ENCODE results near the gene CNTNAP2.

Gene CNTNAP2

DNA sequence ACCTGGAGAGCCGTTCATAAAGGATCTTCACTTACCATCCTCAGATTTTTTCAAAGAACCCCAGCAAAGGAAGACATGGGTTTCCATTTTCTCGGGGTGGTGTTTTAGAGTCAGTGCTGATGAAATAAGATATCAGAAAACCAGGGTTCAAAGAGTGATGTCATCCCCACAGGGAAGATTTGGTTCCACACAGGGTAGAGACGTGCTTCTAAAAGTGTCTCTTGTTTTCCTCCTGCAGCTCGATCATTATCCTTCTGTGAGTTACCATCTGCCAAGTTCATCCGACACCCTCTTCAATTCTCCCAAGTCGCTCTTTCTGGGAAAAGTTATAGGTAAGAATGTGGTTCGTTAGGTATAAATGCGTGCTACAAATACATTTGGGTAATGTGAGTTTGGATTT is 2150.2 kb downstream of the CNTNAP2 start:
- Histone ChIP-seq H3K27ac (no peak overlapping the region), H3K4me3 (no peak overlapping the region)
- TF ChIP-seq, protein P1, sequence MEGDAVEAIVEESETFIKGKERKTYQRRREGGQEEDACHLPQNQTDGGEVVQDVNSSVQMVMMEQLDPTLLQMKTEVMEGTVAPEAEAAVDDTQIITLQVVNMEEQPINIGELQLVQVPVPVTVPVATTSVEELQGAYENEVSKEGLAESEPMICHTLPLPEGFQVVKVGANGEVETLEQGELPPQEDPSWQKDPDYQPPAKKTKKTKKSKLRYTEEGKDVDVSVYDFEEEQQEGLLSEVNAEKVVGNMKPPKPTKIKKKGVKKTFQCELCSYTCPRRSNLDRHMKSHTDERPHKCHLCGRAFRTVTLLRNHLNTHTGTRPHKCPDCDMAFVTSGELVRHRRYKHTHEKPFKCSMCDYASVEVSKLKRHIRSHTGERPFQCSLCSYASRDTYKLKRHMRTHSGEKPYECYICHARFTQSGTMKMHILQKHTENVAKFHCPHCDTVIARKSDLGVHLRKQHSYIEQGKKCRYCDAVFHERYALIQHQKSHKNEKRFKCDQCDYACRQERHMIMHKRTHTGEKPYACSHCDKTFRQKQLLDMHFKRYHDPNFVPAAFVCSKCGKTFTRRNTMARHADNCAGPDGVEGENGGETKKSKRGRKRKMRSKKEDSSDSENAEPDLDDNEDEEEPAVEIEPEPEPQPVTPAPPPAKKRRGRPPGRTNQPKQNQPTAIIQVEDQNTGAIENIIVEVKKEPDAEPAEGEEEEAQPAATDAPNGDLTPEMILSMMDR (IDR thresholded peaks at IDR 0.05), result no peak
- no peak for DNase-seq (ENCODE audit: low spot score)

DNA sequence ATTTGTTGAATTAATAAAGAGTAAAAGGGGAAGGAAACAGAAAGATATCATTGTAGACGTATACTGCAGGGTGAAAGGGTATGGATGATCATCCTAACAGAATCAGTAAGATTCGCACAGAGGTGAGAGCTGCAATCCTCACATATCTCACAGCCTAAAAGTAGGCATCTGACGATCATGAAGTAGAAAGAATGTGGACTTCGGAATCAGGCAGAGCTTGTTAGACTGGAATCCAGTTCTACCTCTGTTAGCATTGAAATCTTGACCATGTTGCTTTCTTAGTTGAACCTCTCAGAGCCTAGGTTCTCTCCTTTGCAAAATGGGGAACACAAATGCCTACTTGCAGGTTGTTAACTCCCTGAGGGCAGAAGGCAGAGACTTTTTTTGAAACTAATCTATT is 2154.0 kb downstream of the CNTNAP2 start:
- H3K4me3 ChIP-seq, result no peak overlapping the region
- DNase-seq (ENCODE audit: low spot score), result no peak
- TF ChIP-seq, protein P1 (IDR thresholded peaks at IDR 0.05), result no peak
- H3K27ac ChIP-seq, result no peak overlapping the region

DNA sequence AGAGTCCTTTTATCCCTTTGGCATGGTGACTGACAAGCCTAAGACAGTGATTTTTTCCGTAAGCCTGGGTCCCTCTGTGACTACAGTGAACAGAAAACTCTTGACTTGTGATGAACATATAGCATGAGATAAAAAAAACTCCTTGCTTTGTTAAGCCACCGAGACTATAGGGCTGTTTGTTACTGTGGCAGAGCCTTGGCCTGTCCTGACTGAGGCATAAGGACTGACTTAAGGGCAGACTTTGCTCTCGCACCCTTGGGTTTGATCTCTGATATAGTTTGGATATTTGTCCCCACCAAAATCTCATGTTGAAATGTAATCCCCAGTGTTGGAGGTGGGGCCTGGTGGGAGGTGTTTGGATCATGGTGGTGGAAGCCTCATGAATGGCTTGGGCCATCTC is 2157.5 kb downstream of the CNTNAP2 start:
- no peak for DNase-seq (ENCODE audit: low spot score)
- Histone ChIP-seq H3K4me3 (no peak overlapping the region), H3K27ac (no peak overlapping the region)
- TF ChIP-seq, protein P1 (IDR thresholded peaks at IDR 0.05), result no peak

DNA sequence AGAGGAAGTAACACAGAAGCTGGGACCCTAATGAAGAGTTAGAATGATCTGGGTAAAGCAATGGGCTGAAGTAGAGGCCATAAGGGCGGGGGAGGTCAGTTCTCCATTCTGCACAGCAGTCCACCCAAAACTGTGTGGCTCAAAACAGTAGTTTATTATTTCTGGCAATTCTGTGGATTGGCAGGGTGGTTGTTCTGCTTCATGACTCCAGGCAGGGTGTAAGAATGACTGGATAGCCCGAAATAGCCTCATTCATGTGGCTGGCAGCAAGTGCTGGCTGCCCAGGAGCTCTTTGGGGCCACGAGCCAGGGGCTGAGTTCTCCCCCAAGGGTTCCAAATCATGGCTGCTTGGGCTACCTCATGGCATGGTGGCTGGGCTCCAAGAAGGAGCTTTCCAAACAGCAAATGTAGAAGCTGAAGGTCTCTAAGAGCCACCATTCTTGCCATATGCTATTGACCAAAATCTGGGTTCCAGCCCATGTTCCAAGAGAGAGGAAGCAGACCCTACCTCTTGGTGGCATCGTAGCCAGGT is 2158.8 kb downstream of the CNTNAP2 start:
- H3K4me3 ChIP-seq, result no peak overlapping the region
- no peak for DNase-seq (ENCODE audit: low spot score)
- TF ChIP-seq, protein P1 (IDR thresholded peaks at IDR 0.05), result no peak
- no peak overlapping the region for H3K27ac ChIP-seq

DNA sequence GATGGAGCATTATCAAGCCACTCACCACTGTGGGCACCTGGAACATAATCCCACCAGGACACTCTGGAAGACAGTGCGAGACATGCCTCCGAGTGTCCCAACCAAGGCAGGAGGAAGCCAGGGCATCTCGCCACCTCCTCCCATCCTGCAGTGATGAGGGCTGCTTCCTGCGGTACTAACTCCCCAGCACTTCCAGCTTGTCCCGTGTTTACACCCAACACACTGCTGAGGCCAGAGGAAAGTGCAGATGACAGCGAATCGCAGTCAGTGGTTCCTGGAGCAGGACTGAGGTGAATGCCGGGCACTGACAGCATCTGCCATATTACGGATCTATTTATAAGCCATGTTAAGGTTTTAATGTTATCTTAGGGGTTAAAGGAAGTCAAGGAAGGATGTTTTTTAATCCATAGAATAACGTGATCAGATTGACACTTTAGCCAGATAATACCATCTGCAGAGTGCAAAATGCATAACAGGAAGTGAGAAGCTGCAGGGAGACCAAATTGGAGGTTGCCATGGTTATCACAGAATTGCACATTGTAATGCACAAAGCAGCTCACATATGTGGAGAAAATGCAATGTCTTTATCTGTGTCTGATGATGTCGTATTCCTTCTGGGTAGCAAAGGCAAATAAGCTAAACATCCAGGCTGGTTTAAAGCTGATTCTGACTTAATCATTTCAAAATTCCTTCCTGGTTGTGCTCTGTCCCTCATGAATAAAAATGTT is 2159.9 kb downstream of the CNTNAP2 start:
- no peak for DNase-seq (ENCODE audit: low spot score)

DNA sequence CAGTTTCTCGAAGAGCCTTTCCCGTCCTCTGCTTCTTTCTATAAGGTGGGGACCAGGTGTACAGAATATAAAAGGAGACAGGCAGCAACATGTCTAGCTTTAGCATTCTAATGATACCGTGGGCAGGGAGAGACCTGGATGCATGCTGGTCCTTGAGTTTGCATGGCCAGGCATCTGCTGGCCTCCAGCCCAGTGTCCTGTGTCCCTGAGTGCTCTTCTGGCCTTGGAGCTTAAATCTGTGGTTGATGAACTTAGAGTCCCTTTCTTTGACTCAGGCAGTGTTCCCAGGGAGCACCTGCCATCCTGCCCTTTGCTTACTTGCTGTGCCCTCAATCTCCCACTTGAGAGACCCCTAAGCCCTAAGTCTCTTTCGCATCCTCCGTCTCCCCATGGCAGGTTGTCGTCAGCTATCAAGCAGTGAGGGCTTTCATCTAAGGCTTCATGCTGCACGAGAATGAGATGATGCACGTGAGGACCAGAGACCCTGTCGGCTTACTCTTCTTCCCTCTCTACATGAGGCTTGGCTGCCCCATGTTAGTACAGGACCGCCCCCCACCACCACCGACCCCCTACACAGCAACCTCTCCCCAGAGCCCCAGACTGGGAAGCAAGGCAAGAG is 2160.6 kb downstream of the CNTNAP2 start:
- no peak overlapping the region for H3K4me3 ChIP-seq
- TF ChIP-seq, protein P1 (IDR thresholded peaks at IDR 0.05), result no peak
- H3K27ac ChIP-seq, result no peak overlapping the region
- DNase-seq (ENCODE audit: low spot score), result no peak

More for the DNA sequence above, 2159.9 kb downstream of the CNTNAP2 start:
- TF ChIP-seq, protein P1 (IDR thresholded peaks at IDR 0.05), result no peak
- H3K4me3 ChIP-seq, result no peak overlapping the region
- H3K27ac ChIP-seq, result no peak overlapping the region

DNA sequence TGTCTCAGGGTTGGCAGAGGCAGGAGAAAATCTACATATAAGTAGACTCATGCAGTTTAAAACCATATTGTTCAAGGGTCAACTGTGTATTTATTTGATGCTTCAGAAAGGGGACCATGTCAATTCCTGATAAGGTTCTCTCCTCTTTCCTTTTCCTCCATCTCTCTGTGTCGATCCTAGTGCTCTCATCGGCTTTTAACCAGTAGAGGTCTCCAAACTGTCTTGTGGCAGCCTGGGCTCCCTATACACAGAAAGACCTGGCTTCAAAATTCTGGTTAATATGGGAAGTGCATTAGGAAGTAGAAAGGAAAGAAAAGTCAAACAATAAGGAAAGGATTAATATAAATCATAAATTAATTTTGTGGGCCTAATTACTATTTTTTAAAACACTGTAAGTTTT is 2169.5 kb downstream of the CNTNAP2 start:
- DNase-seq (ENCODE audit: low spot score), result no peak
- no peak overlapping the region for H3K4me3 ChIP-seq
- no peak overlapping the region for H3K27ac ChIP-seq
- TF ChIP-seq, protein P1 (IDR thresholded peaks at IDR 0.05), result no peak

Measured in coronary artery (tissue), 2 donors.